GM19467 (cell line): Measurements from ENCODE around the gene TSHR.

Experiments
- ATAC-seq: cut with Tn5 transposase; IDR thresholded peaks from one replicate; pipeline ENCODE4 v1.9.1; 2021; ENCODE audit warnings: mild to moderate bottlenecking, moderate library complexity; ENCODE audit not compliant: unreplicated experiment

The TSHR gene

GRCh38 chr14:81127785-81128184 lies 172.4 kb downstream of the TSHR start:
- ATAC-seq: no peak

DNA sequence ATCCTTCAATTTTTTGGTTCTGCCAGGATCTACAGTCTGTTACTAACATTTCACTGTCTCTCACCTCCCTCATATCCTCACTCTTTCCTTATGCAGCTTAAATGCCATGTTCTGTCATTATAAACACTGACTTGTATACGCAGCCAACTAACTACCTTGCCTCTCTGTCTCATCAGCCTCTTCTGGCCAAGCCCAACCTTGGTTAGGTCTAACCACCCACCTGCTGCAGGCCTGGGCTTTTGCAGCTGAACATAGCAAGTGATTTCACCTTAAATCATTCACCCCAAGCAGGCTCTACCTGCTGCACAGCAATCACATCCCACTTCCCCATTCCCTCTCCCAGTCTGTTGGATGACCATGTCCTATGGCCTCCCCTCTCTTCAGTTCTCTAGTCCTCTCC lies 173.8 kb downstream of the TSHR start:
- no peak for ATAC-seq

GRCh38 chr14:81132468-81132867 lies 177.0 kb downstream of the TSHR start:
- no peak for ATAC-seq

DNA sequence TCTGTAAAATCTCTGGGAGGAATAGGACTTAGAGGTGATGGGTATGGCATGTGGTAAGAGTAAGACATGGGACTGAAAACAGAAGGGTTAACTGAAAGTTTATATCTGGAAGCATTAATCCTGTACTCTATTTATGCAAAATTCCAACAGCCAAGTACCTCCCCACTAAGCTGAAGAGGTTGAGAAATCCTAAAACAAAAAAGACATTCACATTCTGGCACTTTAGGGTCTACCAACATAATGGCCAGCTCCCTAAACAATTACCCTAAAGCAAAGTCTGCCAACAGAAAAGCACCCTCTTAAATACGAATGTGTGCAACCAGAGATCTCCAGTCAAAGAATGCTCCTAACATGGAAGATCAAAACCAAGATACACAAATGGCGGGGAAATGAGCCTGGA lies 178.0 kb downstream of the TSHR start:
- ATAC-seq: no peak

DNA sequence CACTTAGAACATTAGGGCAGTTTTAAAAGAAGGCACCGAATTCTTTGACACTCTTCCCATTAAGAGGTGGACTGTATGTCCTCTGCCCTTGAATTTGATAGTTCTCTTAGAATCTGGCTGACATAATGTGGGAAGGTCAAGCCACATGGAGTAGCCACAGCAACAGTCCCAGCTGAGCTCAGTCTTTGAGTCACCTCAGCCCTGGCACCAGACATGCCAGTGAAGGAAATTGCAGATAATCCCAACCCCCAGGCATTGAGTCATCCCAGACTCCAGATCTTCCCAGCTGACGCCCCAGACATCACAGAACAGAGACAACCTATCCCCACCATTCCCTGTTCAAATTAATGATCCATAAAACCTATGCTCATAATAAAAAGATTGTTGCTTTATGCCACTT lies 181.9 kb downstream of the TSHR start:
- ATAC-seq: no peak

GRCh38 chr14:81138429-81138828 lies 183.0 kb downstream of the TSHR start:
- no peak for ATAC-seq

DNA sequence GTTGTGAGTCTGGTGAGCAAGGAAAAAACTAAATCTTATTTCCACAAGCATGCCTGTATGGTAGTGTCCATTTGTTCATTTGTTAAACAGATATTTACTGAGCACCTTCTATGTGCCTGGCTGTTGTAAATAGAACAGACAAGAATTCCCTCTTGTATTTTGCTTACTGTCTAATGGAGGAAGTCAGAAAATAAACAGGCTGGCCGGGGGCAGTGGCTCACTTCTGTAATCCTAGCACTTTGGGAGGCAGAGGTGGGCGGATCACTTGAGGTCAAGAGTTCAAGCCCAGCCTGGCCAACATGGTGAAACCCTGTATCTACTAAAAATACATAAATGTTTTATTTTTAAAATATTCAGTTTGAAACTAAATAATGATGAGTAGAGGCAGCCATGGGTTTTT lies 186.0 kb downstream of the TSHR start:
- ATAC-seq: no peak

GRCh38 chr14:81143793-81144192 lies 188.4 kb downstream of the TSHR start:
- ATAC-seq: no peak

GRCh38 chr14:81144824-81145603 lies 189.6 kb downstream of the TSHR start:
- ATAC-seq: no peak

DNA sequence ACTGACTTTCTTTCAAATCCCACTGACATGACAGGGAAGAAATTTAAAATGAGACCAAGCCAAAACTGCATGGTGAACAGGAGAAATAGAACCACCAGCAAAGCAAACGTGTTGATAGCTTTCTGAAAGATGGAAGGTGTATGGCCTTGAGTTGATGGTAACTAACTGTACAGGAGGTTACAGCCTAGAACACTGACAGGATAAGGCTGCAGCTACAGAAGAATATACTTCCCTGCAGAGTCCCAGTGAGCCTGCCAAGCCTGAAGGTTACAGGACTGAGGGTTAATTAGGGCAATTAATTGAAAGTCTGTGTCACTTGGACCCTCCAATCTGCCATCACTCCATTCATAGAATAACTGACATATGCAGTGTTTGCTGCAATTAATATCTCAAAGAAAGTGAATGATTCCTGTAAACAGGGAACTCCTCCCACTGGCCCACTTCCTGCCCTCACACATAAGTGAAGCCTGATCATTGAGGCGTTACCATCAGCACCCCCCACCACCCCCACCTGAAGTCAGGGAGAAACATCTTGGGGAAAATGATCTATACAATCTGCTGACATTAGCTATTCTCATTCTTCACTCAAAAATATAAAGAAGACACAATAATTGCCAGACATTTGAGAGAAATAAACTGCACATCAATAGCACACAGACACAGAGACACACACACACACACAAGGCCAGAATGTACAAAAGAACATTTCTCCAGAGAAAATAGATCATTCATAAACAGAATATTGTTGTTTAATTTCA lies 191.9 kb downstream of the TSHR start:
- ATAC-seq: no peak

GRCh38 chr14:81148635-81149034 lies 193.2 kb downstream of the TSHR start:
- ATAC-seq: no peak

- ATAC-seq: no peak
Observed at GRCh38 chr14:81153187-81153586, 197.8 kb downstream of the TSHR start.

GRCh38 chr14:81157431-81157830 lies 202.0 kb downstream of the TSHR start:
- no peak for ATAC-seq

GRCh38 chr14:81161088-81161487 lies 205.7 kb downstream of the TSHR start:
- ATAC-seq: no peak

- ATAC-seq: no peak
Observed at GRCh38 chr14:81161749-81162148, 206.3 kb downstream of the TSHR start.

- ATAC-seq: no peak
Observed at GRCh38 chr14:81162941-81163340, 207.5 kb downstream of the TSHR start.

- peak; percentile 90 for ATAC-seq
Observed at GRCh38 chr14:81164167-81164774, 208.8 kb downstream of the TSHR start.

DNA sequence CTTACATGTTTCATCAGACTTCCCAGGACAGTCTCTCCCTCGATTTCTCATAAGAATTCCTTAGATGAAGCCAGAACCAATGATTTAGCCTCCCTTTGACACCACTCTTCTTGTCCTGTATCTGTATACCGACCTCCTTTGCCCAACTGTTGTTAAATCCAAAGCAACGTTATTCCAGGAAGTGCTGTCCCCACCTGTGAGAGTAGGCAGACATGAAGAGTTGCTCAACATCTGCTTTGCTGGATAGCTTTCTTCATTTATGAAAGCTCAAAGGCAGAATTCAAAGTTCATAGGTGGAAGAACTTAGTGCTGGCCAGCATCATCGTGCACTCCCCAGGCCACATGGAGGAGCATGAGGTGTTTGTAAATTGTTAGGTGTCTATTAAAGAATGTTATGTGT lies 209.8 kb downstream of the TSHR start:
- no peak for ATAC-seq

GRCh38 chr14:81166121-81166520 lies 210.7 kb downstream of the TSHR start:
- no peak for ATAC-seq

GRCh38 chr14:81169267-81169666 lies 213.8 kb downstream of the TSHR start:
- no peak for ATAC-seq

DNA sequence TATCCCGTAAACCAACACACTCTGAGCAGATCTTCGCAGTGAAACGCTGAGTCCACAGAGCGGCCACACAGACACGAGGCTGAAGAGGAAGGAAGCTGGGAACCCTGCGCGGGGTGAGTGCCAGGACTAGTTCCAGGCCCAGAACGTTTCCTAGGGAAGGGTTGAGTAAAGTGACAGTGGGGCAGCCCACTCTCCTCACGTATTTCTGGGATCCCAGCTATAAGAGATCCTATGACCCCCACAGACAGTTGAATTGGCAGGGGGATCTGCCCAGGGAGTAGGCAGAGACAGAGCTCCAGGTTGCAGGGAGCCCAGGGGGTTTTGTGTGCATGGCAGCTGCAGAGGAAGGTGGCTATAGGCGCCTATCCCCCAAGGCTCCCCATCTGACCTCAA lies 214.3 kb downstream of the TSHR start:
- ATAC-seq: peak; percentile 10
